Fibroblast of gingiva (primary cell): ENCODE results near the gene STEAP1B.
"Not testable (repeated sequence)": the region's sequence is repeated elsewhere in the genome, so short reads cannot be mapped to it uniquely, and the experiment has no call there.

ENCODE experiments used
- DNase-seq: peaks from one replicate; pipeline ENCODE4 v3.0.0-alpha.2; 2011; ENCODE audit warnings: low read depth

The STEAP1B gene

DNA sequence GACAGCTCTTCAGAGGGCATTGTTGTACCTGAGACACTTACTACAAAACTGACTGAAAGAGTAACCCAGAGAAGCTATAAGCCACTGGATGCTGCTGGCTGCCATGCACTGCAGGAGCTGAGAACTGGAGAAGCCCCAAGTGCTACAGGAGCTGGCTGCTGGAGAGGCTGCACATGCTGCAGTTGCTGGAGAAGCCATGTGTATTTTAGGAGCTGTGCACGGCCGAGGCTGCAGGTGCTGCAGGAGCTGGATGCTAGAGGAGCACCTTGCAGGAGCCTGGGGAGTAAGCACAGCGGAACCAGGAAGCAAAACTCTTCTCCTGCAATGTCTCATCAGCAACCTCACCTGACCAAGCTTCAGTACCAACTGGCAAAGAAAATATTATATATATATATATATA is 45.5 kb downstream of the STEAP1B start:
- no peak for DNase-seq

DNA sequence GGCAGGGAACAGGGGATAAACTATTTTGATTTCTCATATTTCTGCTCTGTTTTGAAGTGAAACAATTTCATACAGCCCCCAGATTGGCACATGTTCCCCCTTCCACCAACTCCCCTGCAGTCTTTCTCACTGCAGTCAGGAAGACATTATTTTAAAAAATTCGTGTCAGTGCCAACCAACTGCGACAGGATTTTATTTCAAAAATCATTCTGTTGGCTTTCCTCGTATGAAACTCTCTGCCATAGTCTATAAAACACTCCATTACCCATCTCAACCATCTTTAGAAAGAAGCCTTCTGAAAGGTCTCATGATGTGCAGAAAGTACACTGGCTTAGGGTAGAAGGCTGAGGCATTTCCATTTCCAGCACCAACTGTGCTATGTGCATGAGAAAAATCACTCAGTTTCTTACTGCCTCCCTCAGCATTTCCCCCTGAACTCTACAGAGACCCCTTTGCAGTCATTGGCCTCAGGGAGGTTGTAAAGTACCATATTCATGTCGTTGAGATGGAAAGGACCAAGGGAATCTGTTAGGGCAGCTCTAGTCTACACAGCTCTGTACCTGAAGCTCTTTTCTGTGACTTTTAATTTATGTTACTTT is 46.9 kb downstream of the STEAP1B start:
- DNase-seq, result no peak

GRCh38 chr7:22452142-22452959 is 47.6 kb downstream of the STEAP1B start:
- peak; percentile 21 for DNase-seq

- not testable (repeated sequence) for DNase-seq
Observed at GRCh38 chr7:22450013-22450412, 50.0 kb downstream of the STEAP1B start.

DNA sequence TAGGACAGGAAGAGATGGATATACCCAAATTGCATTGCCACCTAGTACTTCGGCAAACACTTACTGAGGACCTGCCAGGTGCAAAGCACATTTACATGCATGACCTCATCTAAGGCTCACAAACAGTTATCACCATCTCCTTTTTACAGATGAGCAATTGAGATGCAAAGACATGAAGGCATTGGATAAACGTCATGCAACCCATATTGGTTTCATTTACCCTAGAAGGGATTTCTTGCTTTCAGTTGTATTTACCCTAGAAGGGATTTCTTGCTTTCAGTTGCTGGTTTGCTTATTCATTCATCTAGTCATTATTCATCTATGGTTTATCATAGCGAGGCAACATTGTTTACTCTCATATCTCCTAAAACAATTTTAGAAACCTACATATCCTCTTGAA is 52.2 kb downstream of the STEAP1B start:
- no peak for DNase-seq

- DNase-seq, result no peak
Observed at GRCh38 chr7:22447008-22447407, 53.0 kb downstream of the STEAP1B start.

- DNase-seq, result no peak
Observed at GRCh38 chr7:22445853-22446252, 54.1 kb downstream of the STEAP1B start.

DNA sequence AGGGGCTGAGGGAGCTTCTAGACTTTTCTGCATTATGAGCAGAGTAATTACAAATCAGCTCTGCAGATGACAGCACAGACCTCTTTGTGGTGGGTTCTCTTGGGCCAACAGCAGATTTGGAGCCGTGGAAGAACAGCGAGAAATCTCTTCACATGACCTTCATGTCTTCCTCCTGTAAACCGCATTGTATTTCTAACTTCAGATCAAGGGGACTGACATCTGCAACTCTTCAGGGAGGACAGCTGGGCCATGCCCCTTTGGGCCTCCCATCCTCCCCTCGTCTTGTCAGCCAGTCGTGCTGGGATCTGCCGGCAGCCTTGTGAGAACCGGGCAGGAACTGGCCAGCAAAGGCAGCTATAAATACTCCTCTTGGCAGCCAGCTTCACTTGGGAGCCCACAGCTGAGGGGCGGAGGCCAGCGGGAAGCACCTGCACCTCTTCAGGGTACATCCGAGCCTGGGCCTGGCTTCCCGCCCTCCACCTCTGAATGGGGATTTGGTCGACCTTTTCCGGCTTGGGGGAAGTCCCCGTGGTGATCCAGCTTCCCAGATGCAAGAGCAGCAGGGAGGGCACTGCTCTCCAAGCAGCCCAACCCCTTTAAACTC is 54.7 kb downstream of the STEAP1B start:
- DNase-seq, result no peak

DNA sequence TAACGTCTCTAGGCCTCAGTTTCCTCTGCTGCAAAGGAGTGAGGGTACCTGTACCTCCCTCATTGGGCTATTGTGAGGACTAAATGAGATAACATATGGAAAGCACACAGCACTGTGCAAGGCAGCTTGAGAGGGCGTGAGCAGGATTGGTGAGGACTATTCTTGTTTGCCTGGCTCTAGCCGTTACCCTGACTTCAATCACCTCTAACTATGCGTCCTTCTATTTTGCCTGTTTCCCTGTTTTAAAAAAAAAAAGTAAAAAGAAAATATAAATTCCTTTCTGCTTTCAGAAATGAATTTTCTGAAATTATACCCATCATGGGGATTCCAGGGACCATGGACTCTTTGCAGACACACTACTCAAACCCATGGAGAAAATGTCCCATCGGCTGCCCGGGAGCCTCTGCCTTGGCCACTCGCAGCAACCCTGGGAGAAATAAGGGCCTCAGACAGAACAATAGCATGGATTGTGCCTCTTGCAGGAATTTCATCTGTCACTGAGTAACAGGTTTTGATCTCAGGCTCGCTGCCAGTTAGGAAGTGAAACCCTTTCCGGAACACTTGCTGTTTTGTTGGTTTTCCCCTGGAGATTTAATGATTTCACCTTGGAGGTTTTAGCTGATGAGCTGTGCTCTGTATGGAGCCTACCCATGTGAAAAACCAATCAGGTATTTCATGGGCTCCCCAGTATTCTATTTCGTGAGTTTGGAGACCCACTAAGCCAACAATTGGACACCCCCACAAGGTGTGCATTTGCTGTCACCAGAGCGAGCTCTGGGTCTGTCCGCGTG is 55.6 kb downstream of the STEAP1B start:
- DNase-seq, result no peak

DNA sequence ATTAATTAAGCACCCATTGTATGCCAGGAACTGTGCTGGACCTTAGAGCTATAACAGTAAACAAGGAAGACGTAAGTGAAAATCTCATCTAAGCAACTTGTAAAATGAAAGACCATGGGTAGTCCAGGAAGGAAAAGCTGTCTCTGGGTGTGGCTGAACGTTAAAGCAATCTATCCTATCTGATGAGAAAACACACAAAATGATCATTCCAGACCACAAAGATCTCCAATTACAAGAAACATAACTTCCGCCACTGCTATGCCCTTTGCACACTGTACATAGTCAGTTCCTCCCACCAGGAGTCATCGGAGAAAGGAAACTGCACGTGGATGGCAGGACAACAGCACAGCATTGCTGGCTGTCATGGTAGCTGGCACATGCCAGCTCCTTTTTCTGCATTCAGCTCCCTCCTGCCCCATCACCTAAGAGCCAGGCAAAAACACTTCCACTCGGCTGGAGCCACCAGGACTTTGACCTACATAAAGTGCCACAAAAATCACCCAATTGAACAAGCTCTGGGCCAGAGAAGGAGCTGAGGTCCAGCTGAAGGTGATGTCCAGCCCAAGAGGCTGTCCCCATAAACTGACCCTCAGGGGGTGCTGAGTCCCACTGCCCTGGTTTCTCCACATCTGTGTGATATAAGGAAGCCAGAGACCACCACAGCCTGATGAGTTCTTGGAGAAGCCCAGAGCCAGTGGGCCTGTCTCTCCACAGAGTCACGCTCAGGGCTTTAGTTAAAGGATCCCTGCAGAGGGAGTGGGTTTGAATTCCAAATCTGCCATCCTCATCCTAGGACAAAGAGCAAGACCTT is 56.4 kb downstream of the STEAP1B start:
- peak; percentile 69 for DNase-seq

DNA sequence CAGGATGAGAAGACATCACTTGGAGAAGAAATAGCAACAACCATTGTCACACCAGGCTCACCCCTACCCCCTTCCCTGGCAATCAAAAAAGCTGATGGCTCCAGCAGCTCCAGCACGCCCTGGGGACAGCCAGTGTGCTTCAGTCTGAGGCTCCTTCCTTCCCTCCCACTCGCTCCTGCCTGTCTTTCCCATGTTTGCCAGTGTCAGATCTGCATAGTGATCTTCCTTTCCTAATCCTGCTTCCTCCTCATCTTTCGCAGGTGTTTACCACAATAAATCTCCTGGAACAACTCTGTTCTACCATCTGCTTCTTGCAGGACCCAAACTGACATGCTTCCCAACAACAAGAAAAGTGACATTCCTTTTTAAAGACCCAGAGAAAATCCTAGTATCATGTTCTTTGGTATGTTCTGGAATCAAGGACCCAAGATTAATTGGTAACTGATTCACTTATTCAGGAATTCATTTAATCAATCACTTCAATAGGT is 57.1 kb downstream of the STEAP1B start:
- DNase-seq, result no peak

GRCh38 chr7:22442187-22442881 is 57.7 kb downstream of the STEAP1B start:
- no peak for DNase-seq

GRCh38 chr7:22441157-22441556 is 58.8 kb downstream of the STEAP1B start:
- DNase-seq, result no peak

DNA sequence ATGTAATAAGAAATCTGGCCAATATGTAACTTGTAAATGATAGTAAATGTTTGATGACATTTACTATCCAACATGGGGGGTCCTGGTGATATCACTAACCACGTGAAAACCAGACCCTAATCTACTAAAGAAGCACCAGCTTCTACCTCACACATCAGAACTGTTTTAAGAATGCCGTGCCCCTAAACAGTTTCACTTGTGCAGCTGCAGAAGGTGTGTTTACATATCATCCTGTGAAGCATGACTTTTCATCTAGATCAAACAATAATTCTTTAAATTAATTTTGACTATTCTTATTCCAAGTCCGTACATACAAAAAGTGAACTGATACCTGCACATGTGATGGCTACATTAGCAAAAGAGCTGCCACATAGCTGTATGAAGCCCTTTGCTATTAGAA is 61.0 kb downstream of the STEAP1B start:
- no peak for DNase-seq

DNA sequence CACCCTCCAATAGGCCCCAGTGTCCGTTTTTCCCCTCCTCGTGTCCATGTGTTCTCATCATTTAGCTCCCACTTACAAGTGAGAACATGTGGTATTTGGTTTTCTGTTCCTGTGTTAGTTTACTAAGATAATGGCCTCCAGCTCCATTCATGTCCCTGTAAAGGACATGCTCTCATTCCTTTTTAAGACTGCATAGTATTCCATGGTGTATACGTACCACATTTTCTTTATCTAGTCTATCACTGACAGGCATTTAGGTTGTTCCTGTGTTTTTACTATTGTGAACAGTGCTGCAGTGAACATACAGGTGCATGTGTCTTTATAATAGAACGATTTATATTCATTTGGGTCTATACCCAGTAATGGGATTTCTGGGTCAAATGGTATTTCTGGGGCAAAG is 63.4 kb downstream of the STEAP1B start:
- DNase-seq, result not testable (repeated sequence)

DNA sequence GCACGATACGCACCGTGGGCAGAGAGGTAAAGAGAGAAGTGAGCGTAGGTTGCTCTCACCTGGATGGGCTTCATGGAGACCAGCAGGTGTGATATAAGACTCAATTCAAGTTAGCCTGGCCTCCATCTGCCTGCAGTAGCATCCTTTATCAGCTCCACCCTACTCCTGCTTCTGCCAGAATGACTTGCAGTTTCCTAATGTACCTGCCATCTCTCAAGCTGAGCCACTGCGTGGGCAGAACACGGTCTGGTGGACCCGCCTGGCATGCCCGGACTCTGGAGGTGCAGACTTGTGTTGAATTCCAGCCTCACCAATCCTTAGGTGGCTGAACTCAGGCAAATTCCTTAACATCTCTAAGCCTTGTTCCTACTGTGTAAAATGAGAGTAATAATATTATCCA is 64.3 kb downstream of the STEAP1B start:
- no peak for DNase-seq

- no peak for DNase-seq
Observed at GRCh38 chr7:22435105-22435504, 64.9 kb downstream of the STEAP1B start.

- peak; percentile 50 for DNase-seq
Observed at GRCh38 chr7:22433710-22434460, 66.1 kb downstream of the STEAP1B start.

DNA sequence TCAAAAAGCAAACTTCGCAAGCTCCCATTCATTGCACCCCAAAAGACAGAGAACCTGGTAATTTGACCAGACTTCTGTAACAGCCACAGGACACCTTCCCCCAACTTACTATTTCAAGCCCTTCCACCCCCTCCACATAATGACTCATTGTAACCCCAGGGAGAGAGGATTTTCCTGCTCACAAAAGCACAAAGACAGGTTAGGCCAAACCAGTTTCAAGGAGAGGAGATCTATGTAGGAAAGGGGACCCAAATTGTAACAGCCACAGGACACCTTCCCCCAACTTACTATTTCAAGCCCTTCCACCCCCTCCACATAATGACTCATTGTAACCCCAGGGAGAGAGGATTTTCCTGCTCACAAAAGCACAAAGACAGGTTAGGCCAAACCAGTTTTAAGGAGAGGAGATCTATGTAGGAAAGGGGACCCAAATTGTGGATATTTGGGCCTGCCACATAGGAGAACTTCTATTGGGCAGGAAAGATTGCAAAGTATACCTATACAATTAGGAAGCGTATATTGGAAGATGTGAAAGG is 66.8 kb downstream of the STEAP1B start:
- DNase-seq, result not testable (repeated sequence)

- DNase-seq, result no peak
Observed at GRCh38 chr7:22432203-22432718, 67.7 kb downstream of the STEAP1B start.
